ENCODE measurements around the gene ODAPH. TPM values are rescaled to one million over a fixed set of nuclear protein-coding genes. Genes with fewer than 3 reads are reported as not detected.

Gene ODAPH
- total RNA-seq, 1 donor from 2014 or later, result not detected

DNA sequence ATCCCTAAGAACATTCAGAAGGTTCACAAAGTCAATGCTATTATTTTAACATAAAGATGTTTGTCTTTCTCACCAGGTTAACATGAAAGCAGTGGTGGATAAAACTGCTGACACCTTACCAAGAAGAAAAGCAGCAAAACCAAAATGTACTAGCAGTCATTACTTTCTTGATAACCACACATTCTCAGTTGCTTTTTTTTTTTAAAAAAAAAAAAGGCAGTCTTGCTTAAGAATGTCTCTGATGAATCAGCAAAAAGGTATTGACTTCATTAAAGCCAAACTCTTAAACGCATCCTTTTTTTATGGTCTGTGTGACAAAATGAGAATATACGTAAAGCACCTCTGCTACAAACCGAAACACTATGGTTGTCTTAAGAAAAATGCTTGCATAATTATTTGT lies 42.5 kb downstream of the ODAPH start:
- Mint-ChIP-seq H3K4me1 (ENCODE audit: low read depth) (peaks cover 5% of the 10 kb centered on the region), H3K36me3 (ENCODE audit: insufficient read depth) (no peaks in the 10 kb centered on the region), H3K9me3 (ENCODE audit: low read depth) (no peaks in the 10 kb centered on the region), H3K4me3 (ENCODE audit: low read depth) (no peak overlapping the region), H3K27me3 (no peaks in the 10 kb centered on the region), H3K27ac (no peak overlapping the region)
- TF ChIP-seq, protein P1, sequence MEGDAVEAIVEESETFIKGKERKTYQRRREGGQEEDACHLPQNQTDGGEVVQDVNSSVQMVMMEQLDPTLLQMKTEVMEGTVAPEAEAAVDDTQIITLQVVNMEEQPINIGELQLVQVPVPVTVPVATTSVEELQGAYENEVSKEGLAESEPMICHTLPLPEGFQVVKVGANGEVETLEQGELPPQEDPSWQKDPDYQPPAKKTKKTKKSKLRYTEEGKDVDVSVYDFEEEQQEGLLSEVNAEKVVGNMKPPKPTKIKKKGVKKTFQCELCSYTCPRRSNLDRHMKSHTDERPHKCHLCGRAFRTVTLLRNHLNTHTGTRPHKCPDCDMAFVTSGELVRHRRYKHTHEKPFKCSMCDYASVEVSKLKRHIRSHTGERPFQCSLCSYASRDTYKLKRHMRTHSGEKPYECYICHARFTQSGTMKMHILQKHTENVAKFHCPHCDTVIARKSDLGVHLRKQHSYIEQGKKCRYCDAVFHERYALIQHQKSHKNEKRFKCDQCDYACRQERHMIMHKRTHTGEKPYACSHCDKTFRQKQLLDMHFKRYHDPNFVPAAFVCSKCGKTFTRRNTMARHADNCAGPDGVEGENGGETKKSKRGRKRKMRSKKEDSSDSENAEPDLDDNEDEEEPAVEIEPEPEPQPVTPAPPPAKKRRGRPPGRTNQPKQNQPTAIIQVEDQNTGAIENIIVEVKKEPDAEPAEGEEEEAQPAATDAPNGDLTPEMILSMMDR (IDR thresholded peaks at IDR 0.05; ENCODE audit: unreplicated experiment), result no peak
- no peak for DNase-seq (ENCODE audit: low spot score, unreplicated experiment)

DNA sequence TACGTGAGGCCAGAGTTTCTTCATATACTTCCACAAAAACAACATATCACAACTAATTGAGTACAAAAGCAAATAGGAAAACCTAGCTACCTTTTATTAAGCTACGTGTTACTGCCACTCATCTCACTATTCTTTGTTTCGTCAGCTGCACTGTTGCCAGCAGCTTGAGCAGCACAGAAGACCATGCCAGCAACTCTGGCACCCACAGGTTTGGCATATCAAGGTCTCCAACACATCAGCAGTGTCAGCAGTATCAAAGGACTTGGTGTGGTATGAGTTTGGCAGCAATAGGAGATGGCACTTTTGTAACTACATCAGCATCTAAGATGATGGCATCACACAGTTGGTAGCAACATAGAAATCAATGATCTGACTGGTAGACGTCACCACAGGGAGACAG lies 43.8 kb downstream of the ODAPH start:
- no peaks in the 10 kb centered on the region for H3K36me3 Mint-ChIP-seq (ENCODE audit: insufficient read depth)
- TF ChIP-seq, protein P1 (IDR thresholded peaks at IDR 0.05; ENCODE audit: unreplicated experiment), result no peak
- no peak for DNase-seq (ENCODE audit: low spot score, unreplicated experiment)
- H3K4me1 Mint-ChIP-seq (ENCODE audit: low read depth), result peaks cover 2% of the 10 kb centered on the region
- H3K27me3 Mint-ChIP-seq, result no peaks in the 10 kb centered on the region
- no peak overlapping the region for H3K27ac Mint-ChIP-seq
- no peaks in the 10 kb centered on the region for H3K9me3 Mint-ChIP-seq (ENCODE audit: low read depth)
- H3K4me3 Mint-ChIP-seq (ENCODE audit: low read depth), result no peak overlapping the region

- TF ChIP-seq, protein P1 (IDR thresholded peaks at IDR 0.05; ENCODE audit: unreplicated experiment), result no peak
- H3K36me3 Mint-ChIP-seq (ENCODE audit: insufficient read depth), result peaks cover 2% of the 10 kb centered on the region
- no peaks in the 10 kb centered on the region for H3K4me1 Mint-ChIP-seq (ENCODE audit: low read depth)
- H3K4me3 Mint-ChIP-seq (ENCODE audit: low read depth), result no peak overlapping the region
- H3K9me3 Mint-ChIP-seq (ENCODE audit: low read depth), result peaks cover 7% of the 10 kb centered on the region
- no peaks in the 10 kb centered on the region for H3K27me3 Mint-ChIP-seq
- no peak for DNase-seq (ENCODE audit: low spot score, unreplicated experiment)
- H3K27ac Mint-ChIP-seq, result no peak overlapping the region
Measured at GRCh38 chr4:75605928-75606327, 50.1 kb downstream of the ODAPH start.

- Mint-ChIP-seq H3K4me3 (ENCODE audit: low read depth) (no peak overlapping the region), H3K9me3 (ENCODE audit: low read depth) (peaks cover 16% of the 10 kb centered on the region), H3K36me3 (ENCODE audit: insufficient read depth) (peaks cover 8% of the 10 kb centered on the region), H3K27me3 (no peaks in the 10 kb centered on the region), H3K4me1 (ENCODE audit: low read depth) (no peaks in the 10 kb centered on the region), H3K27ac (no peak overlapping the region)
- TF ChIP-seq, protein P1 (IDR thresholded peaks at IDR 0.05; ENCODE audit: unreplicated experiment), result no peak
- no peak for DNase-seq (ENCODE audit: low spot score, unreplicated experiment)
Measured at GRCh38 chr4:75612306-75612705, 56.4 kb downstream of the ODAPH start.

Other genes with a start within 250 kb of the ODAPH start
- 36.0 and 39.5 TPM in 2 replicates for gene RCHY1, start 41.7 kb upstream of the ODAPH start, total RNA-seq
- gene THAP6, start 41.6 kb upstream of the ODAPH start, total RNA-seq, result 20.0 and 26.2 TPM in 2 replicates
- 3.0 and 3.6 TPM in 2 replicates for gene CDKL2, start 74.5 kb downstream of the ODAPH start, total RNA-seq
- 157 and 168 TPM in 2 replicates for gene G3BP2, start 117.3 kb downstream of the ODAPH start, total RNA-seq
- gene USO1, start 168.5 kb downstream of the ODAPH start, total RNA-seq, result 54.4 and 54.9 TPM in 2 replicates

Data from progenitor cell of endocrine pancreas (in vitro differentiated cells).